Heart left ventricle (tissue), 13 donors: ENCODE results near the gene SERINC5.

ENCODE experiments used
- CTCF ChIP-seq, 12 donors: fragments of 200-600 bp; sonication (generic) in 4 of 12; IDR thresholded peaks; one replicate each; pipeline versions ENCODE4 v1.5.0 to v1.8.0; 2018 to 2022; ENCODE audit warnings: antibody characterized with exemption in 12 of 12, mild to moderate bottlenecking in 5 of 12
- POLR2A ChIP-seq, 2 donors: fragments of 450-650 bp; IDR thresholded peaks; one replicate each; pipeline ENCODE4 v1.6.1; 2017; ENCODE audit warnings: antibody characterized with exemption in 2 of 2, mild to moderate bottlenecking in 2 of 2, moderate library complexity in 2 of 2
- donor health status: ischemic (EF 13 %, LVEDD 7.1; RV severe dilation, severe dysfunction).
- donor health status: DM: no; HTN: yes; CAD: no.
- donor health status: DM: no; HTN: no; CAD: no.
- donor health status: ischemic (EF 25% LVEDD 6.9; RV normal size, moderate dysfunction).
- donor health status: ischemic (EF 25% LVEDD 5.7; RV mildly dilated, moderate dysfunction).
- donor health status: ischemic (EF 35%, LVEDD 5.7; RV mildly dilated, moderate dysfunction).
- donor health status: nonischemic (EF 11% LVEDD 7.7; RV severe dilation, severe dysfunction).
- donor health status: DM: yes; HTN: yes; CAD: no.
- donor health status: PGD.
- donor health status: ischemic (EF 29% LVEDD 5.4; RV normal size, mild dysfunction).
- donor health status: nonischemic (EF 23%, LVEDD 6.1; RV moderate dilation, normal function).

GRCh38 chr5:80187421-80188090 is 68.3 kb downstream of the SERINC5 start:
- no peak for TF ChIP-seq POLR2A (IDR thresholded peaks at IDR 0.05)
- TF ChIP-seq CTCF (IDR thresholded peaks at IDR 0.05) = no peak
